K562 (cell line): ENCODE results near the gene NKG7. TPM values are rescaled to one million over a fixed set of nuclear protein-coding genes. Genes with fewer than 3 reads are reported as not detected.

Source experiments
- ARID2 ChIP-seq: fragments of 450-650 bp; IDR thresholded peaks from 2 replicates; pipeline ENCODE4 v1.6.1; 2017; ENCODE audit warnings: antibody characterized with exemption, mild to moderate bottlenecking
- ATF6 ChIP-seq: sonication (generic); formaldehyde crosslinking; IDR thresholded peaks from 2 replicates; pipeline ENCODE4 v1.4.0; 2020; ENCODE audit warnings: mild to moderate bottlenecking, missing genetic modification reagents
- ETV6 ChIP-seq, 3 experiments: fragments of 150-350 bp in 1 of 3; sonication (generic) in 1 of 3; formaldehyde crosslinking in 1 of 3; IDR thresholded peaks; 2 replicates each; pipeline versions ENCODE4 v1.6.1 to v1.8.0; 2014 to 2022; ENCODE audit warnings: borderline replicate concordance in 2 of 3, low read depth in 2 of 3, antibody characterized with exemption in 1 of 3, low read length in 1 of 3, mild to moderate bottlenecking in 1 of 3, missing genetic modification reagents in 1 of 3
- HSF4 ChIP-seq: fragments of 250-450 bp; sonication (Bioruptor Pico); IDR thresholded peaks from 2 replicates; pipeline ENCODE4 v2.1.2; 2022; ENCODE audit warnings: mild to moderate bottlenecking, moderate library complexity, borderline replicate concordance
- MEF2A ChIP-seq: IDR thresholded peaks from 2 replicates; pipeline ENCODE4 v1.6.1; 2011; ENCODE audit warnings: low read depth, mild to moderate bottlenecking, low read length, moderate library complexity; ENCODE audit not compliant: control insufficient read depth
- MGA ChIP-seq: fragments of 450-650 bp; IDR thresholded peaks from 2 replicates; pipeline ENCODE4 v1.6.1; 2016; ENCODE audit warnings: mild to moderate bottlenecking, moderate library complexity
- MXD1 ChIP-seq: fragments of 250-450 bp; sonication (Bioruptor Pico); IDR thresholded peaks from 2 replicates; pipeline ENCODE4 v1.8.0; 2021; ENCODE audit warnings: borderline replicate concordance, mild to moderate bottlenecking, moderate library complexity; ENCODE audit not compliant: poor library complexity, severe bottlenecking
- NCOR1 ChIP-seq: fragments of 450-650 bp; IDR thresholded peaks from 2 replicates; pipeline ENCODE4 v1.6.1; 2016; ENCODE audit warnings: mild to moderate bottlenecking, moderate library complexity
- NFE2 ChIP-seq: IDR thresholded peaks from 2 replicates; pipeline ENCODE4 v1.6.1; 2014; ENCODE audit warnings: antibody characterized with exemption, low read depth
- SREBF2 ChIP-seq: sonication (generic); formaldehyde crosslinking; IDR thresholded peaks from 2 replicates; pipeline ENCODE4 v1.4.0; 2020; ENCODE audit warnings: mild to moderate bottlenecking, missing genetic modification reagents
- TARDBP ChIP-seq: fragments of 450-650 bp; IDR thresholded peaks from 2 replicates; pipeline ENCODE4 v1.6.1; 2016
- ZNF644 ChIP-seq: fragments of 200-800 bp; sonication (Bioruptor generic); IDR thresholded peaks from 2 replicates; pipeline ENCODE4 v1.6.1; 2016; ENCODE audit warnings: low read depth, missing genetic modification characterization, missing compliant biosample characterization
- polyA plus RNA-seq, 8 experiments: library from polyadenylated mRNA; depleted of rRNA in 4 of 8; stranded (reverse) in 5 of 8; unstranded in 3 of 8; fragments of >200 nt; fragmentation: Nextera tagmentation in 2 of 8; fragmentation: Illumina TruSeq in 1 of 8; extraction: Ambion mirVana in 2 of 8; extraction: Trizol in 1 of 8; gene quantifications; 2 replicates each; pipeline versions ENCODE4 v1.2.1 to v1.2.3, GENCODE V29; 2011 to 2014; ENCODE audit warnings: inconsistent platforms in 1 of 8, missing spikeins in 1 of 8
- total RNA-seq, 7 experiments: library from RNA; depleted of rRNA in 6 of 7; stranded (reverse); fragments of >200 nt in 6 of 7; fragmentation: Illumina TruSeq in 2 of 7; extraction: Trizol in 2 of 7; gene quantifications; 2 replicates each; pipeline versions ENCODE4 v1.2.1 to v1.2.3, GENCODE V29; 2011 to 2021; ENCODE audit warnings: low replicate concordance in 1 of 7

NKG7 gene
- total and polyA plus RNA-seq, 9 of the 15 experiments (the other 6 are each of a cell fraction or from before 2014, with no cell fraction given), result 0.30 to 0.70 (median 0.51) TPM; not detected in 2

- TF ChIP-seq MGA (no peak), MXD1 (no peak), TARDBP (peak; percentile 59; the same call in 1 of the 2 replicates), NFE2 (no peak), ZNF644 (tag) (0 out of 2 replicates have a peak, but pooled peaks have one; percentile 42), ARID2 (peak; percentile 95), NCOR1 (no peak), ETV6 (IDR thresholded peaks at IDR 0.05; ENCODE audit: borderline replicate concordance in 1 of 2, low read depth in 2 of 2, low read length in 1 of 2) (no peak), ETV6 (CRISPR knock-in tag; IDR thresholded peaks at IDR 0.05; ENCODE audit: borderline replicate concordance) (peak; percentile 97), HSF4 (no peak), MEF2A (no peak), ATF6 (CRISPR knock-in tag) (peak; percentile 97), SREBF2 (CRISPR knock-in tag) (peak; percentile 68; the same call in 1 of the 2 replicates)
Measured at GRCh38 chr19:51422053-51422448, 49.6 kb upstream of the NKG7 start (continued).
